Loucy (cell line): ENCODE results near the gene RETREG2.

Experiments used
- H2AFZ ChIP-seq: fragments of 200-600 bp; sonication (generic); 2 replicates; pipeline ENCODE4 v1.6.0; 2016; ENCODE audit warnings: antibody characterized with exemption, mild to moderate bottlenecking, low read length, moderate library complexity
- H3F3A ChIP-seq: fragments of 200-600 bp; 2 replicates; pipeline ENCODE4 v1.6.0; 2016; ENCODE audit warnings: antibody characterized with exemption, low read depth, mild to moderate bottlenecking
- H3K27me3 ChIP-seq: fragments of 200-600 bp; sonication (generic); 2 replicates; pipeline ENCODE4 v1.6.1; 2014; ENCODE audit warnings: low read length, mild to moderate bottlenecking; ENCODE audit not compliant: insufficient read depth, poor library complexity, severe bottlenecking
- H3K36me3 ChIP-seq: fragments of 200-600 bp; sonication (generic); 2 replicates; pipeline ENCODE4 v1.6.1; 2016; ENCODE audit warnings: low read length; ENCODE audit not compliant: insufficient read depth
- H3K4me1 ChIP-seq: fragments of 200-600 bp; sonication (generic); 2 replicates; pipeline ENCODE4 v1.5.1; 2014; ENCODE audit warnings: low read length, mild to moderate bottlenecking; ENCODE audit not compliant: insufficient read depth, poor library complexity, severe bottlenecking
- H3K4me2 ChIP-seq: fragments of 200-600 bp; sonication (generic); 2 replicates; pipeline ENCODE4 v1.6.0; 2014; ENCODE audit warnings: antibody characterized with exemption, low read length, low read depth, mild to moderate bottlenecking; ENCODE audit not compliant: poor library complexity, severe bottlenecking
- H3K4me3 ChIP-seq: fragments of 200-600 bp; sonication (generic); 2 replicates; pipeline ENCODE4 v1.5.1; 2014; ENCODE audit warnings: low read length, mild to moderate bottlenecking, mixed read lengths; ENCODE audit not compliant: poor library complexity, severe bottlenecking
- H3K79me2 ChIP-seq: fragments of 200-600 bp; sonication (generic); 2 replicates; pipeline ENCODE4 v1.6.1; 2014; ENCODE audit warnings: low read length; ENCODE audit not compliant: insufficient read depth
- H3K9ac ChIP-seq: fragments of 200-600 bp; sonication (generic); 2 replicates; pipeline ENCODE4 v1.6.0; 2014; ENCODE audit warnings: mild to moderate bottlenecking, low read depth, low read length, moderate library complexity; ENCODE audit not compliant: poor library complexity, severe bottlenecking
- H3K9me2 ChIP-seq: fragments of 200-600 bp; sonication (generic); replicated peaks from 2 replicates; pipeline ENCODE4 v1.6.1; 2016; ENCODE audit warnings: low read depth, low read length, mixed read lengths
- H3K9me3 ChIP-seq: fragments of 200-600 bp; sonication (generic); 2 replicates; pipeline ENCODE4 v1.6.1; 2014; ENCODE audit warnings: mild to moderate bottlenecking, antibody characterized with exemption, low read length, low read depth; ENCODE audit not compliant: insufficient read depth
- H4K20me1 ChIP-seq: fragments of 200-600 bp; sonication (generic); 2 replicates; pipeline ENCODE4 v1.6.0; 2014; ENCODE audit warnings: antibody characterized with exemption, low read length, mild to moderate bottlenecking; ENCODE audit not compliant: insufficient read depth, poor library complexity, severe bottlenecking
- EZH2phosphoT487 ChIP-seq: fragments of 200-600 bp; IDR thresholded peaks from 2 replicates; pipeline ENCODE4 v1.6.1; 2018; ENCODE audit warnings: antibody characterized with exemption, mild to moderate bottlenecking, moderate library complexity, borderline replicate concordance
- TF ChIP-seq, protein P1 (sequence below): fragments of 200-600 bp; sonication (generic); conservative IDR thresholded peaks from 2 replicates; pipeline ENCODE4 v1.5.1; 2014; ENCODE audit warnings: mild to moderate bottlenecking, antibody characterized with exemption, low read length

The RETREG2 gene

DNA sequence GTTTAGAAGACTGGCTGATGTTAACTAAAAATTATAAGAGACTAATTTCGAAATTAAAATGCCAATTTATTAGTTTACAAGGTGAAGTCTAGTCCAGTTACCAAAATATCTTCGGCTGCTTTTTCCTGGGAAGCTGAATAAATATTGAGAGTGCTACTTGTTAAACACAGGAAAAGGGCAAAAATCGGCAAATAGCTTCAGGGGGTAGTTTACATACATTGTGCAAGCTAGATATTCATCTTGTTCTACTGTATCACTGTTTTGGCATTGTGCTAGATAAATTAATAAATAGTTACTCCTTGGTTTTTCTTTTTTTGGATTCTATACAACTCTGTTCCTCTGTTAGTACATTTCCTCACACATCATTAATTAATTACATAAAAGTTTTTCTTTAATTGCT lies 46.7 kb upstream of the RETREG2 start:
- no peak overlapping the region for H2AFZ ChIP-seq
- H3K27me3 ChIP-seq: no peaks in the 10 kb centered on the region
- H3K9ac ChIP-seq: no peak overlapping the region
- no peak for TF ChIP-seq EZH2phosphoT487
- TF ChIP-seq, protein P1, sequence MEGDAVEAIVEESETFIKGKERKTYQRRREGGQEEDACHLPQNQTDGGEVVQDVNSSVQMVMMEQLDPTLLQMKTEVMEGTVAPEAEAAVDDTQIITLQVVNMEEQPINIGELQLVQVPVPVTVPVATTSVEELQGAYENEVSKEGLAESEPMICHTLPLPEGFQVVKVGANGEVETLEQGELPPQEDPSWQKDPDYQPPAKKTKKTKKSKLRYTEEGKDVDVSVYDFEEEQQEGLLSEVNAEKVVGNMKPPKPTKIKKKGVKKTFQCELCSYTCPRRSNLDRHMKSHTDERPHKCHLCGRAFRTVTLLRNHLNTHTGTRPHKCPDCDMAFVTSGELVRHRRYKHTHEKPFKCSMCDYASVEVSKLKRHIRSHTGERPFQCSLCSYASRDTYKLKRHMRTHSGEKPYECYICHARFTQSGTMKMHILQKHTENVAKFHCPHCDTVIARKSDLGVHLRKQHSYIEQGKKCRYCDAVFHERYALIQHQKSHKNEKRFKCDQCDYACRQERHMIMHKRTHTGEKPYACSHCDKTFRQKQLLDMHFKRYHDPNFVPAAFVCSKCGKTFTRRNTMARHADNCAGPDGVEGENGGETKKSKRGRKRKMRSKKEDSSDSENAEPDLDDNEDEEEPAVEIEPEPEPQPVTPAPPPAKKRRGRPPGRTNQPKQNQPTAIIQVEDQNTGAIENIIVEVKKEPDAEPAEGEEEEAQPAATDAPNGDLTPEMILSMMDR: no peak
- peaks cover 4% of the 10 kb centered on the region for H3K4me1 ChIP-seq
- no peaks in the 10 kb centered on the region for H3K36me3 ChIP-seq
- H3K4me3 ChIP-seq: no peak overlapping the region
- H3K9me2 ChIP-seq: no peaks in the 10 kb centered on the region
- no peaks in the 10 kb centered on the region for H3K9me3 ChIP-seq
- no peak overlapping the region for H3K4me2 ChIP-seq
- no peaks in the 10 kb centered on the region for H3F3A ChIP-seq
- no peaks in the 10 kb centered on the region for H3K79me2 ChIP-seq
- no peaks in the 10 kb centered on the region for H4K20me1 ChIP-seq

DNA sequence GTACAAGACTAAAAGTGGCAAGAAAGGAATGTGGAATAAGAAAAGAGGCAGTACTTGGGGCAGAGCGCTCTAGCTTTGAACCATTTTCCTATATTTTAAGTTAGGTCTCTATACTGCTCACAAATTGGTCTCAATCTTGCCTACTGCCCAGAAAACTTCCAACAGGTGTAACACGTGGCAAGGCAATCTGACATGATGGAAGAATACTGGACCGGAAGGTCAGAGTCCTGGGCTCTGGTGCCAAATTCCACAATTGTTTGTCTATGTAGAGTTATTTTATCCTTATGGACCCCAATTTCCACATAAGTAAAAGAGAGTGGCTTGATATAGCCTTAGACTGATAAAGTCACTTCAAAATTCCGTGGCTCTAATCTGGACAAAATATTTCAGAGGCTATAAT lies 46.3 kb upstream of the RETREG2 start:
- H3K27me3 ChIP-seq: no peaks in the 10 kb centered on the region
- no peak overlapping the region for H2AFZ ChIP-seq
- no peaks in the 10 kb centered on the region for H3K9me2 ChIP-seq
- no peaks in the 10 kb centered on the region for H3K79me2 ChIP-seq
- no peak overlapping the region for H3K4me2 ChIP-seq
- no peaks in the 10 kb centered on the region for H3K9me3 ChIP-seq
- no peaks in the 10 kb centered on the region for H4K20me1 ChIP-seq
- H3K36me3 ChIP-seq: no peaks in the 10 kb centered on the region
- no peak overlapping the region for H3K4me3 ChIP-seq
- TF ChIP-seq, protein P1: no peak
- TF ChIP-seq EZH2phosphoT487: no peak
- no peaks in the 10 kb centered on the region for H3F3A ChIP-seq
- no peak overlapping the region for H3K9ac ChIP-seq
- peaks cover 4% of the 10 kb centered on the region for H3K4me1 ChIP-seq

DNA sequence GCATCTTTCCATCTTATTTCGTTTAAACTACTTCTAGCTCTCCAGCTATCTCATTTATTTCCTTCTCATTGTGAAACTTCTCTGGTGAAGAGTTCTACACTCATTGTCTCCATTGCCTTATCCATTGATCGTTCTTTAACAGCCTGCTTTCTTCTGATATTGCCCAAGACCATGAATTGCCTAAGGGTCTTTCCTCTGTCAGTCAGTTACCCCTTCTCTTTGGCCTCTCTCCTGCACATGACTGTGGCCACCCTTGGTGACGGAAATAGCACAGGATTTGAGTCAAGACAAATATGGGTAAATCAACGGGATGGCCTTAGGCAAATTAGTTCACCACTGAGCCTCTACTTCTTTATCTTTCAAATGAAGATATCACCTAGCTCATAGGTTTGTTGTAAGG lies 44.1 kb upstream of the RETREG2 start:
- H3K9ac ChIP-seq: no peak overlapping the region
- no peaks in the 10 kb centered on the region for H4K20me1 ChIP-seq
- H3K4me1 ChIP-seq: no peaks in the 10 kb centered on the region
- H3F3A ChIP-seq: no peaks in the 10 kb centered on the region
- H3K4me3 ChIP-seq: no peak overlapping the region
- H3K9me2 ChIP-seq: no peaks in the 10 kb centered on the region
- H3K4me2 ChIP-seq: no peak overlapping the region
- no peaks in the 10 kb centered on the region for H3K27me3 ChIP-seq
- H3K79me2 ChIP-seq: no peaks in the 10 kb centered on the region
- H3K36me3 ChIP-seq: no peaks in the 10 kb centered on the region
- H3K9me3 ChIP-seq: no peaks in the 10 kb centered on the region
- TF ChIP-seq EZH2phosphoT487: no peak
- no peak overlapping the region for H2AFZ ChIP-seq

DNA sequence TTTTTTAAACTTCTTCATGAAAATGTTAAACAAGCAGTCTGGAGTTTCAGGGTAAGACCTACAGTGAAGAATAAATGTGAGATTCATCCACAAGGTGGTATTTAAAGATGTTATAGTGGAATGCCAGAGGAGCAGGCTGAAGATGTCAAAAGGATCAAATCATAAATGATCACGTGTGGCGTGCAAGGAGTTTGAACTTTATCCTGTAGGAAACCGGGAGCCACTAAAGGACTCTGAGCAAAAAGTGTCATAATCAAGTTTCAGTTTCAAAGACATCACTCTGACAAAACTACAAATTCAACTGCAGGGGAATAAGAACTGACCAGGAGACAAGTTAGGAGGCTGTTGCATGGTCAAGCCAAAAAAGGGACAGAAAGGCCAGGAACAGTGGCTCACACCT lies 37.4 kb upstream of the RETREG2 start:
- H2AFZ ChIP-seq: no peak overlapping the region
- no peak for TF ChIP-seq EZH2phosphoT487
- TF ChIP-seq, protein P1: no peak

More for the DNA sequence above, 37.4 kb upstream of the RETREG2 start:
- H4K20me1 ChIP-seq: no peaks in the 10 kb centered on the region
- H3K9me2 ChIP-seq: no peaks in the 10 kb centered on the region
- no peaks in the 10 kb centered on the region for H3K9me3 ChIP-seq
- no peak overlapping the region for H3K9ac ChIP-seq
- H3K4me2 ChIP-seq: no peak overlapping the region
- H3K79me2 ChIP-seq: no peaks in the 10 kb centered on the region
- H3F3A ChIP-seq: no peaks in the 10 kb centered on the region
- no peaks in the 10 kb centered on the region for H3K27me3 ChIP-seq
- no peak overlapping the region for H3K4me3 ChIP-seq
- H3K4me1 ChIP-seq: no peaks in the 10 kb centered on the region
- H3K36me3 ChIP-seq: peaks cover 4% of the 10 kb centered on the region; the same call in 1 of the 2 replicates
